Measurements from ENCODE around the gene AKAP11.

Gene AKAP11

GRCh38 chr13:42275098-42275471 lies 3.1 kb downstream of the AKAP11 start:
- H3K27me3 ChIP-seq (ENCODE audit: insufficient read depth, low read length) = no peaks in the 10 kb centered on the region
- H3K36me3 ChIP-seq (ENCODE audit: insufficient read depth, low read depth, low read length) = no peaks in the 10 kb centered on the region
- no peak overlapping the region for H3K4me3 ChIP-seq (ENCODE audit: low read length)
- peaks cover 14% of the 10 kb centered on the region; the same call in 1 of the 2 replicates for H3K4me1 ChIP-seq (ENCODE audit: insufficient read depth, low read length)
- H3K27ac ChIP-seq (ENCODE audit: low read length) = no peak overlapping the region
- H3K9ac ChIP-seq (ENCODE audit: low read depth, low read length) = no peak overlapping the region
- H3K9me3 ChIP-seq (ENCODE audit: insufficient read depth, low read depth, low read length) = peaks cover 7% of the 10 kb centered on the region; the same call in 1 of the 2 replicates

GRCh38 chr13:42275506-42275905 lies 3.6 kb downstream of the AKAP11 start:
- no peak overlapping the region for H3K27ac ChIP-seq (ENCODE audit: low read length)
- H3K27me3 ChIP-seq (ENCODE audit: insufficient read depth, low read length) = no peaks in the 10 kb centered on the region
- H3K4me3 ChIP-seq (ENCODE audit: low read length) = no peak overlapping the region
- H3K9me3 ChIP-seq (ENCODE audit: insufficient read depth, low read depth, low read length) = peaks cover 3% of the 10 kb centered on the region; the same call in 1 of the 2 replicates
- no peak overlapping the region for H3K9ac ChIP-seq (ENCODE audit: low read depth, low read length)
- peaks cover 14% of the 10 kb centered on the region; the same call in 1 of the 2 replicates for H3K4me1 ChIP-seq (ENCODE audit: insufficient read depth, low read length)
- no peaks in the 10 kb centered on the region for H3K36me3 ChIP-seq (ENCODE audit: insufficient read depth, low read depth, low read length)

GRCh38 chr13:42276683-42277082 lies 4.7 kb downstream of the AKAP11 start:
- Histone ChIP-seq H3K27me3 (ENCODE audit: insufficient read depth, low read length) (no peaks in the 10 kb centered on the region), H3K36me3 (ENCODE audit: insufficient read depth, low read depth, low read length) (no peaks in the 10 kb centered on the region), H3K27ac (ENCODE audit: low read length) (no peak overlapping the region), H3K4me1 (ENCODE audit: insufficient read depth, low read length) (peaks cover 9% of the 10 kb centered on the region; the same call in 1 of the 2 replicates), H3K4me3 (ENCODE audit: low read length) (no peak overlapping the region), H3K9me3 (ENCODE audit: insufficient read depth, low read depth, low read length) (no peaks in the 10 kb centered on the region), H3K9ac (ENCODE audit: low read depth, low read length) (no peak overlapping the region)

GRCh38 chr13:42277618-42278276 lies 5.8 kb downstream of the AKAP11 start:
- Histone ChIP-seq H3K4me3 (ENCODE audit: low read length) (0 out of 2 replicates have a peak overlapping the region, but pooled peaks have one; percentile 3), H3K27ac (ENCODE audit: low read length) (no peak overlapping the region), H3K4me1 (ENCODE audit: insufficient read depth, low read length) (peaks cover 7% of the 10 kb centered on the region; the same call in 1 of the 2 replicates), H3K9me3 (ENCODE audit: insufficient read depth, low read depth, low read length) (no peaks in the 10 kb centered on the region), H3K36me3 (ENCODE audit: insufficient read depth, low read depth, low read length) (no peaks in the 10 kb centered on the region), H3K9ac (ENCODE audit: low read depth, low read length) (no peak overlapping the region), H3K27me3 (ENCODE audit: insufficient read depth, low read length) (no peaks in the 10 kb centered on the region)

GRCh38 chr13:42279080-42279479 lies 7.1 kb downstream of the AKAP11 start:
- Histone ChIP-seq H3K27ac (ENCODE audit: low read length) (no peak overlapping the region), H3K9ac (ENCODE audit: low read depth, low read length) (no peak overlapping the region), H3K9me3 (ENCODE audit: insufficient read depth, low read depth, low read length) (no peaks in the 10 kb centered on the region), H3K4me3 (ENCODE audit: low read length) (no peak overlapping the region), H3K36me3 (ENCODE audit: insufficient read depth, low read depth, low read length) (no peaks in the 10 kb centered on the region), H3K27me3 (ENCODE audit: insufficient read depth, low read length) (no peaks in the 10 kb centered on the region), H3K4me1 (ENCODE audit: insufficient read depth, low read length) (peaks cover 12% of the 10 kb centered on the region)

- H3K27ac ChIP-seq (ENCODE audit: low read length) = no peak overlapping the region
- H3K36me3 ChIP-seq (ENCODE audit: insufficient read depth, low read depth, low read length) = no peaks in the 10 kb centered on the region
- H3K27me3 ChIP-seq (ENCODE audit: insufficient read depth, low read length) = no peaks in the 10 kb centered on the region
- H3K9me3 ChIP-seq (ENCODE audit: insufficient read depth, low read depth, low read length) = no peaks in the 10 kb centered on the region
- H3K4me3 ChIP-seq (ENCODE audit: low read length) = no peak overlapping the region
- peaks cover 19% of the 10 kb centered on the region for H3K4me1 ChIP-seq (ENCODE audit: insufficient read depth, low read length)
- no peak overlapping the region for H3K9ac ChIP-seq (ENCODE audit: low read depth, low read length)
Observed at GRCh38 chr13:42279986-42280385, 8.0 kb downstream of the AKAP11 start.

GRCh38 chr13:42280537-42280936 lies 8.6 kb downstream of the AKAP11 start:
- no peak overlapping the region for H3K9ac ChIP-seq (ENCODE audit: low read depth, low read length)
- H3K4me3 ChIP-seq (ENCODE audit: low read length) = no peak overlapping the region
- no peaks in the 10 kb centered on the region for H3K9me3 ChIP-seq (ENCODE audit: insufficient read depth, low read depth, low read length)
- no peak overlapping the region for H3K27ac ChIP-seq (ENCODE audit: low read length)
- no peaks in the 10 kb centered on the region; the same call in 1 of the 2 replicates for H3K36me3 ChIP-seq (ENCODE audit: insufficient read depth, low read depth, low read length)
- no peaks in the 10 kb centered on the region for H3K27me3 ChIP-seq (ENCODE audit: insufficient read depth, low read length)
- peaks cover 19% of the 10 kb centered on the region for H3K4me1 ChIP-seq (ENCODE audit: insufficient read depth, low read length)

- peak overlapping the region; percentile 25 for H3K27ac ChIP-seq (ENCODE audit: low read length)
- peaks cover 20% of the 10 kb centered on the region for H3K36me3 ChIP-seq (ENCODE audit: insufficient read depth, low read depth, low read length)
- 0 out of 2 replicates have a peak overlapping the region, but pooled peaks have one; percentile 20 for H3K4me3 ChIP-seq (ENCODE audit: low read length)
- no peaks in the 10 kb centered on the region for H3K27me3 ChIP-seq (ENCODE audit: insufficient read depth, low read length)
- H3K9me3 ChIP-seq (ENCODE audit: insufficient read depth, low read depth, low read length) = no peaks in the 10 kb centered on the region
- H3K4me1 ChIP-seq (ENCODE audit: insufficient read depth, low read length) = peaks cover 19% of the 10 kb centered on the region
- peak overlapping the region; percentile 30; the same call in 1 of the 2 replicates for H3K9ac ChIP-seq (ENCODE audit: low read depth, low read length)
Observed at GRCh38 chr13:42283574-42283973, 11.6 kb downstream of the AKAP11 start.

- Histone ChIP-seq H3K4me1 (ENCODE audit: insufficient read depth, low read length) (peaks cover 19% of the 10 kb centered on the region), H3K27me3 (ENCODE audit: insufficient read depth, low read length) (no peaks in the 10 kb centered on the region), H3K9ac (ENCODE audit: low read depth, low read length) (0 out of 2 replicates have a peak overlapping the region, but pooled peaks have one; percentile 30), H3K27ac (ENCODE audit: low read length) (peak overlapping the region; percentile 25), H3K9me3 (ENCODE audit: insufficient read depth, low read depth, low read length) (no peaks in the 10 kb centered on the region), H3K36me3 (ENCODE audit: insufficient read depth, low read depth, low read length) (peaks cover 25% of the 10 kb centered on the region), H3K4me3 (ENCODE audit: low read length) (0 out of 2 replicates have a peak overlapping the region, but pooled peaks have one; percentile 20)
Observed at GRCh38 chr13:42284068-42284467, 12.1 kb downstream of the AKAP11 start.

GRCh38 chr13:42298392-42298791 lies 26.4 kb downstream of the AKAP11 start:
- Histone ChIP-seq H3K27me3 (ENCODE audit: insufficient read depth, low read length) (no peaks in the 10 kb centered on the region), H3K9ac (ENCODE audit: low read depth, low read length) (no peak overlapping the region), H3K27ac (ENCODE audit: low read length) (no peak overlapping the region), H3K9me3 (ENCODE audit: insufficient read depth, low read depth, low read length) (no peaks in the 10 kb centered on the region), H3K4me1 (ENCODE audit: insufficient read depth, low read length) (no peaks in the 10 kb centered on the region), H3K4me3 (ENCODE audit: low read length) (no peak overlapping the region), H3K36me3 (ENCODE audit: insufficient read depth, low read depth, low read length) (peaks cover 88% of the 10 kb centered on the region)

GRCh38 chr13:42305503-42305902 lies 33.6 kb downstream of the AKAP11 start:
- Histone ChIP-seq H3K9ac (ENCODE audit: low read depth, low read length) (no peak overlapping the region), H3K4me3 (ENCODE audit: low read length) (no peak overlapping the region), H3K27me3 (ENCODE audit: insufficient read depth, low read length) (no peaks in the 10 kb centered on the region), H3K4me1 (ENCODE audit: insufficient read depth, low read length) (no peaks in the 10 kb centered on the region), H3K36me3 (ENCODE audit: insufficient read depth, low read depth, low read length) (peaks cover 82% of the 10 kb centered on the region), H3K9me3 (ENCODE audit: insufficient read depth, low read depth, low read length) (no peaks in the 10 kb centered on the region), H3K27ac (ENCODE audit: low read length) (no peak overlapping the region)

- H3K27ac ChIP-seq (ENCODE audit: low read length) = no peak overlapping the region
- H3K36me3 ChIP-seq (ENCODE audit: insufficient read depth, low read depth, low read length) = peaks cover 69% of the 10 kb centered on the region
- no peaks in the 10 kb centered on the region for H3K4me1 ChIP-seq (ENCODE audit: insufficient read depth, low read length)
- H3K27me3 ChIP-seq (ENCODE audit: insufficient read depth, low read length) = no peaks in the 10 kb centered on the region
- no peaks in the 10 kb centered on the region for H3K9me3 ChIP-seq (ENCODE audit: insufficient read depth, low read depth, low read length)
- no peak overlapping the region for H3K9ac ChIP-seq (ENCODE audit: low read depth, low read length)
- H3K4me3 ChIP-seq (ENCODE audit: low read length) = no peak overlapping the region
Observed at GRCh38 chr13:42307461-42307860, 35.5 kb downstream of the AKAP11 start.

Data from iPS-20b (cell line).